Astrocyte (in vitro differentiated cells and primary cell): ENCODE results near the gene NPDC1. TPM values are rescaled to one million over a fixed set of nuclear protein-coding genes. Genes with fewer than 3 reads are reported as not detected.
A peak's percentile ranks its signal among the peaks of the same experiment; 100 is the strongest.

Experiments
- DNase-seq: peaks from one replicate; pipeline ENCODE4 v3.0.0-alpha.2; 2010; ENCODE audit warnings: low read depth
- FAIRE-seq: peaks from 2 replicates; lab custom pipeline; 2011; peaks lifted over from hg19 to GRCh38; lab: Jason Lieb, UNC
- H2AFZ ChIP-seq: 2 replicates; pipeline ENCODE4 v1.6.0; 2012; ENCODE audit warnings: low read depth, low read length, inconsistent platforms
- H3K27ac ChIP-seq: 2 replicates; pipeline ENCODE4 v1.5.1; 2011; ENCODE audit warnings: low read depth, low read length, inconsistent platforms
- H3K27me3 ChIP-seq: 2 replicates; pipeline ENCODE4 v1.6.0; 2011; ENCODE audit warnings: low read length, inconsistent platforms; ENCODE audit not compliant: insufficient read depth
- H3K36me3 ChIP-seq: 2 replicates; pipeline ENCODE4 v1.5.1; 2011; ENCODE audit warnings: low read length, inconsistent platforms; ENCODE audit not compliant: insufficient read depth
- H3K4me1 ChIP-seq: 2 replicates; pipeline ENCODE4 v1.5.1; 2011; ENCODE audit warnings: low read length, inconsistent platforms; ENCODE audit not compliant: insufficient read depth
- H3K4me2 ChIP-seq: 2 replicates; pipeline ENCODE4 v1.6.0; 2012; ENCODE audit warnings: low read length, inconsistent platforms
- H3K4me3 ChIP-seq: 2 replicates; pipeline ENCODE4 v1.5.1; 2011; ENCODE audit warnings: low read depth, mild to moderate bottlenecking, low read length, inconsistent platforms; ENCODE audit not compliant: insufficient read depth
- H3K79me2 ChIP-seq: 2 replicates; pipeline ENCODE4 v1.6.0; 2012; ENCODE audit warnings: mild to moderate bottlenecking, low read length, inconsistent platforms; ENCODE audit not compliant: insufficient read depth
- H3K9ac ChIP-seq: 2 replicates; pipeline ENCODE4 v1.6.0; 2012; ENCODE audit warnings: mild to moderate bottlenecking, low read length, inconsistent platforms
- H3K9me3 ChIP-seq: 2 replicates; pipeline ENCODE4 v1.5.1; 2012; ENCODE audit warnings: low read depth, mild to moderate bottlenecking, low read length, inconsistent platforms; ENCODE audit not compliant: insufficient read depth
- H4K20me1 ChIP-seq: 2 replicates; pipeline ENCODE4 v1.6.0; 2012; ENCODE audit warnings: low read length, inconsistent platforms; ENCODE audit not compliant: insufficient read depth
- H3K27ac Mint-ChIP-seq: one replicate; pipeline ENCODE4 v1.8.0; 2021; ENCODE audit warnings: mild to moderate bottlenecking, mixed read lengths; ENCODE audit not compliant: unreplicated experiment
- H3K27me3 Mint-ChIP-seq: one replicate; pipeline ENCODE4 v1.8.0; 2021; ENCODE audit warnings: low read depth, mixed read lengths; ENCODE audit not compliant: unreplicated experiment
- H3K36me3 Mint-ChIP-seq: one replicate; pipeline ENCODE4 v1.8.0; 2021; ENCODE audit warnings: low read depth, mixed read lengths; ENCODE audit not compliant: unreplicated experiment
- H3K4me1 Mint-ChIP-seq: one replicate; pipeline ENCODE4 v1.8.0; 2021; ENCODE audit warnings: low read depth, mixed read lengths; ENCODE audit not compliant: unreplicated experiment
- H3K4me3 Mint-ChIP-seq: one replicate; pipeline ENCODE4 v1.8.0; 2021; ENCODE audit warnings: mild to moderate bottlenecking, moderate library complexity, mixed read lengths; ENCODE audit not compliant: unreplicated experiment
- H3K9me3 Mint-ChIP-seq: one replicate; pipeline ENCODE4 v1.8.0; 2021; ENCODE audit warnings: mild to moderate bottlenecking, mixed read lengths; ENCODE audit not compliant: unreplicated experiment
- EZH2 ChIP-seq: IDR thresholded peaks from 2 replicates; pipeline ENCODE4 v1.6.1; 2012; ENCODE audit warnings: mild to moderate bottlenecking, low read length, inconsistent platforms; ENCODE audit not compliant: insufficient read depth
- total RNA-seq: library from RNA; stranded (reverse); gene quantifications from 2 replicates; pipeline ENCODE4 v1.2.1, GENCODE V29; 2021
- TF ChIP-seq, protein P1 (sequence below): IDR thresholded peaks from 2 replicates; pipeline ENCODE4 v1.5.1; 2011; ENCODE audit warnings: low read depth, mild to moderate bottlenecking, inconsistent platforms, low read length, moderate library complexity; ENCODE audit not compliant: insufficient read depth

NPDC1 gene
- total RNA-seq, 1 donor from 2014 or later, result 66.8 TPM

DNA sequence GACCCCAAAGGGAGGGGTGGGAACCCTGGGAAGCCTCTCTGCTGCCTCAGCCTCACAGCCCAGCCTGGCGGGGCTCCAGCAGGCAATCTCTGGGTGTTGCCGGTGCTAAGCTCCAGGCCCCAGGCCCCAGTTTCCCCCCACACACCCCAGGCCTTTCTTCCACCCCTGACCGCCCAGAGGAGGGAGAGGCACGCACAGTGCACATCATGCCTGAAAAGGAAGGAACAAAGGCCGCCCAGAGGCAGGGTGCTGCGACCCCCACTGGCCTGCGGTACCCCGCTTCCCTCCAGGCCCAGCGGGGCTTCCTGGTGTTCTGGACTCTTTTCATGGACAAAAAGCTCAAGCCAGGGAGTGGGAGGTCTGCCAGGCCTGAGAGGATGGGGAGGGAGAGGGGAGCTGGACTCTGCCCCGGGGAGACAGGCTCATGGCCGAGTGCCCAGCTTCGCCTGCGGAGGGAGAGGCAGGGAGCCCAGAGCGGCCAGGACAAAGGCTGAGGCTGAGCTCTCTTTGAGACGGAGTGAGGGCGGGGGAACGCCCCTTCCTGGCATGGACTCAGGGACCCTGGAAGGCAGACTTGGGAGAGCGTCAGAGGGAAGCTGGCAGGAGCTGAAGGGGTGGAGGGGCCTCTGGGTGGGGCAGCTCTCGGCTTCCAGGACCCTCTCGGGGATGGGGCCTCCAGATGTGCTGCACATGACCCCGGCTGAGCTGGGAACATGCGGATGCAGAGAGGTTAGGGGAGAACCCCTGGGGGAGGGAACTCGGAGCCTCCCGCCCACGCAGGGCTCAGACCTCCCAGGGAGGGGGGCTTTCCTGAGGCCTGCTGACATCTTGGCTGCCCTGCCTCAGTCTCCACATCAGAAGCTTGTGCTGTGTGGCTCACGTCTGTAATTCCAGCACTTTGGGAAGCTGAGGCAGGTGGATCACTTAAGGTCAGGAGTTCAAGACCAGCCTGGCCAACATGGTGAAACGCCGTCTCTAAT lies 9.7 kb upstream of the NPDC1 start:
- H4K20me1 ChIP-seq, result no peaks in the 10 kb centered on the region
- FAIRE-seq (no peak), DNase-seq (peak; percentile 66)
- TF ChIP-seq, protein P1, sequence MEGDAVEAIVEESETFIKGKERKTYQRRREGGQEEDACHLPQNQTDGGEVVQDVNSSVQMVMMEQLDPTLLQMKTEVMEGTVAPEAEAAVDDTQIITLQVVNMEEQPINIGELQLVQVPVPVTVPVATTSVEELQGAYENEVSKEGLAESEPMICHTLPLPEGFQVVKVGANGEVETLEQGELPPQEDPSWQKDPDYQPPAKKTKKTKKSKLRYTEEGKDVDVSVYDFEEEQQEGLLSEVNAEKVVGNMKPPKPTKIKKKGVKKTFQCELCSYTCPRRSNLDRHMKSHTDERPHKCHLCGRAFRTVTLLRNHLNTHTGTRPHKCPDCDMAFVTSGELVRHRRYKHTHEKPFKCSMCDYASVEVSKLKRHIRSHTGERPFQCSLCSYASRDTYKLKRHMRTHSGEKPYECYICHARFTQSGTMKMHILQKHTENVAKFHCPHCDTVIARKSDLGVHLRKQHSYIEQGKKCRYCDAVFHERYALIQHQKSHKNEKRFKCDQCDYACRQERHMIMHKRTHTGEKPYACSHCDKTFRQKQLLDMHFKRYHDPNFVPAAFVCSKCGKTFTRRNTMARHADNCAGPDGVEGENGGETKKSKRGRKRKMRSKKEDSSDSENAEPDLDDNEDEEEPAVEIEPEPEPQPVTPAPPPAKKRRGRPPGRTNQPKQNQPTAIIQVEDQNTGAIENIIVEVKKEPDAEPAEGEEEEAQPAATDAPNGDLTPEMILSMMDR, result no peak
- no peak for TF ChIP-seq EZH2
- H3K9me3 ChIP-seq, result no peaks in the 10 kb centered on the region
- H3K4me2 ChIP-seq, result peak overlapping the region; percentile 44
- Mint-ChIP-seq H3K4me3 (no peak overlapping the region), H3K36me3 (no peaks in the 10 kb centered on the region), H3K27me3 (peaks cover 42% of the 10 kb centered on the region), H3K4me1 (no peaks in the 10 kb centered on the region), H3K27ac (no peak overlapping the region), H3K9me3 (no peaks in the 10 kb centered on the region)
- H2AFZ ChIP-seq, result peak overlapping the region; percentile 66
- peaks cover 5% of the 10 kb centered on the region for H3K4me1 ChIP-seq
- H3K9ac ChIP-seq, result no peak overlapping the region
- H3K27me3 ChIP-seq, result peaks cover 14% of the 10 kb centered on the region
- no peak overlapping the region for H3K4me3 ChIP-seq
- no peaks in the 10 kb centered on the region for H3K36me3 ChIP-seq
- H3K79me2 ChIP-seq, result no peaks in the 10 kb centered on the region
- H3K27ac ChIP-seq, result no peak overlapping the region

DNA sequence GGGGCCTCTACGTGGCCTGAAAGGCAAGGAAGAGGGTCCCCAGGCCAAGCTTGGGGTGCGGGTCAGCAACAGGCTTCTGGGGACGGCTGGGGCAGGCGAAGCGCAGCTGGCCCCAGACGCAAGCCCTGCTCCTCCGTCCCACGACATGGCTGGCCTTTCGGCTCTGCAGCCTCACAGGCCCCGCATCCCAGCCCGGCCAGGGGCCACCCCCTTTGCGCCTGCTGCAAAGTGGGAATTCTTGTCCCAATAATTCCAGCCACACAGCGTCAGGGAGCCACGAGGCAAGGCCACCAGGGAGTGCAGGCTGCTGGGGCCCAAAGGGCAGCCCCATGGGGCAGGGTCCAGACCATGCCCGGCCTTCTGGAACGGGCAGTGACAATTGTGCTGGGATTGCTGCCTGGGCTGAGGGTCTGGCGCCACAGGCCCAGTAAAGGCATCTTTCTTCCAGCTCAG lies 9.0 kb upstream of the NPDC1 start:
- H3K27me3 ChIP-seq, result peaks cover 16% of the 10 kb centered on the region
- H4K20me1 ChIP-seq, result no peaks in the 10 kb centered on the region
- Mint-ChIP-seq H3K9me3 (no peaks in the 10 kb centered on the region), H3K27ac (no peak overlapping the region), H3K27me3 (peaks cover 42% of the 10 kb centered on the region), H3K4me1 (no peaks in the 10 kb centered on the region), H3K36me3 (no peaks in the 10 kb centered on the region), H3K4me3 (no peak overlapping the region)
- FAIRE-seq (no peak), DNase-seq (no peak)
- no peak overlapping the region for H3K9ac ChIP-seq
- no peak overlapping the region for H2AFZ ChIP-seq
- H3K4me1 ChIP-seq, result peaks cover 5% of the 10 kb centered on the region
- no peaks in the 10 kb centered on the region for H3K36me3 ChIP-seq
- no peaks in the 10 kb centered on the region for H3K9me3 ChIP-seq
- TF ChIP-seq EZH2, result no peak
- TF ChIP-seq, protein P1, result no peak
- H3K79me2 ChIP-seq, result no peaks in the 10 kb centered on the region
- H3K27ac ChIP-seq, result no peak overlapping the region
- H3K4me2 ChIP-seq, result no peak overlapping the region
- no peak overlapping the region for H3K4me3 ChIP-seq
